ENCODE measurements around the gene CTTN.

Gene CTTN

GRCh38 chr11:70353900-70354568 lies 44.3 kb upstream of the CTTN start:
- H3K4me3 ChIP-seq (ENCODE audit: low read depth, low read length), result no peak overlapping the region
- DNase-seq (ENCODE audit: low read depth), result no peak
- in situ Hi-C loops (cut with HindIII; ENCODE audit: low sequenced_read_pairs), result no loop called here
- no peak for TF ChIP-seq CTCF (IDR thresholded peaks at IDR 0.05; ENCODE audit: low read depth, low read length, missing control alignments)

- no peak for TF ChIP-seq CTCF (IDR thresholded peaks at IDR 0.05; ENCODE audit: low read depth, low read length, missing control alignments)
- no peak overlapping the region for H3K4me3 ChIP-seq (ENCODE audit: low read depth, low read length)
- in situ Hi-C loops (cut with HindIII; ENCODE audit: low sequenced_read_pairs), result no loop called here
- no peak for DNase-seq (ENCODE audit: low read depth)
Observed at GRCh38 chr11:70354629-70355028, 43.7 kb upstream of the CTTN start.

GRCh38 chr11:70358753-70359152 lies 39.6 kb upstream of the CTTN start:
- TF ChIP-seq CTCF (IDR thresholded peaks at IDR 0.05; ENCODE audit: low read depth, low read length, missing control alignments), result no peak
- no peak overlapping the region for H3K4me3 ChIP-seq (ENCODE audit: low read depth, low read length)
- no peak for DNase-seq (ENCODE audit: low read depth)
- in situ Hi-C loops (cut with HindIII; ENCODE audit: low sequenced_read_pairs), result no loop called here

- TF ChIP-seq CTCF (IDR thresholded peaks at IDR 0.05; ENCODE audit: low read depth, low read length, missing control alignments), result no peak
- H3K4me3 ChIP-seq (ENCODE audit: low read depth, low read length), result no peak overlapping the region
- DNase-seq (ENCODE audit: low read depth), result no peak
- in situ Hi-C loops (cut with HindIII; ENCODE audit: low sequenced_read_pairs), result no loop called here
Observed at GRCh38 chr11:70359451-70360205, 38.7 kb upstream of the CTTN start.

- no peak for TF ChIP-seq CTCF (IDR thresholded peaks at IDR 0.05; ENCODE audit: low read depth, low read length, missing control alignments)
- no peak overlapping the region for H3K4me3 ChIP-seq (ENCODE audit: low read depth, low read length)
- in situ Hi-C loops (cut with HindIII; ENCODE audit: low sequenced_read_pairs), result no loop called here
- DNase-seq (ENCODE audit: low read depth), result no peak
Observed at GRCh38 chr11:70360211-70360610, 38.1 kb upstream of the CTTN start.

- in situ Hi-C loops (cut with HindIII; ENCODE audit: low sequenced_read_pairs), result no loop called here
- TF ChIP-seq CTCF (IDR thresholded peaks at IDR 0.05; ENCODE audit: low read depth, low read length, missing control alignments), result no peak
- no peak for DNase-seq (ENCODE audit: low read depth)
- no peak overlapping the region for H3K4me3 ChIP-seq (ENCODE audit: low read depth, low read length)
Observed at GRCh38 chr11:70364178-70364577, 34.2 kb upstream of the CTTN start.

All from astrocyte of the cerebellum (primary cell).